Raji (cell line): Measurements from ENCODE around the gene ADCK1.

Source experiments
- POLR2A ChIP-seq: IDR thresholded peaks from 2 replicates; pipeline ENCODE4 v1.6.1; 2011; ENCODE audit warnings: low read depth, low read length, control low read depth; ENCODE audit not compliant: insufficient read depth

Gene ADCK1

DNA sequence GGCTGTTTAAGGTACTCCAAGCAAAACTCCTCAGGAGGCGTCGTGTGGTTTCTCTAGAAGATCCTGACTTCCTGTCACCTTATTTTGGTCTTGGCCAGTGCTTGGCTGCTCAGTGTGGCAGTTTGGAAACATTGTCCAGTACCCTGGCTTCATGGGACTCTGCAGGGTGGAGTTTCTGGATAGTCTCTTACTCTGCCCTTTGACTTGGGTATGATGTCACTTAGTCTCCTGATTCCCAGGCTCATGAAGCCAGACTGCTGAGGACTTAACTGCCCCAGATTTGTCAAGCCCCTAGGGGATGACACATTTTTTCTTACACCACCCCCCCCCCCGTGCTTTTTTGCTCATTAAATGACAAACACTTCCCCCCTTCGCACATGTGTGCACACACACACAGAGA, 82.7 kb downstream of the ADCK1 start:
- no peak for TF ChIP-seq POLR2A

DNA sequence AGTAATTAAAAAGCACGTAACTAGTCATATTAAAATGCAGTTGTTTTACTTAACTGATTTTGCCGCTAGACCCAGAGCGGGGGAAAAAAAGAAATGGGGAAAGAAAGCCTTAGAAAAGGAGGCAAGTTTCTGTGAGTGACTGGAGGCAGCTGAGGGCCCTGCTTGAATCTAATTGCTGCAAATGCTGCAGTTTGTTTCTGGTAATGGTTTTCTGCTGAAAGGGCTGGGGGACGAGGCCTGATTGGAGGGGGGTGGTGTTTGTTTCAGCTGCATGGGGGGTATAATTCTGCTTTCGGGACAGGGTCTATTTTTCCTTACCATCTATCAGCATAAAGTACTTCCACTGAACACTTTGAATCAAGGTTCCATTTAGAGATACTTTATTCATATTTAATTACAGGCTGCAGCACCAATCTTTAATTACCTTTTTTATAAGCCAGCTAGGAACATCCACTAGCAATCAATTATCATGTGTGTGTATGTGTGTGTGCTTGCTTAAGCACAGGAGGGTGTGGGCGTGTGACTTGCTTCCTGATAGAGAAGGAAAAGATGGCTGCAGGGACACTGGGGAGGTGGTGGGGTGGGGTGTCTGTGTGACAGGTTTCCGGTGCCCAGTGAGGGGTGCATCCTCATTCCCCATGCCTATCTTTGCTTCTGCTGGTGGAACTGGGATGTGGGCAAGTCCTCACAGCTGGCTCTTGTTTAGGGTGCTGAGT, 83.4 kb downstream of the ADCK1 start:
- TF ChIP-seq POLR2A, result no peak

DNA sequence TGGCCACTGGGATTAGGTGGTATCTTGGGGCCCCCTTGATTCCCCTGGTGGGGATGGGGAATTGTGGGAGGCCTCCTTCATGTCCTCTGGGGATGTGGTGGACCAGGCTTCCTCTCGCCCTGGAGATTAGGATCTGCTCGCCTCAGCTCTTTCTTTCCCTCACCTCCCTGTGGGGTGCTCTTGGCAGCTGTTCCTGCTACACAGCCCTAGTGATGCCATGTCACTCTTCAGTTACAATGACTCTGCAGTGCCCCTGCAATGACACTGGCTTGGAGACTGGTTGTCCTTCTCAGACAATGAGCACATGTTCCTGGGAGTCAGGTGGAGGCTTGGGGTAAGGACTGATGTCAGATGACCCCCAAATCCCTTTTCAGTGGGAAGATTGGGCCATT, 83.9 kb downstream of the ADCK1 start:
- no peak for TF ChIP-seq POLR2A

DNA sequence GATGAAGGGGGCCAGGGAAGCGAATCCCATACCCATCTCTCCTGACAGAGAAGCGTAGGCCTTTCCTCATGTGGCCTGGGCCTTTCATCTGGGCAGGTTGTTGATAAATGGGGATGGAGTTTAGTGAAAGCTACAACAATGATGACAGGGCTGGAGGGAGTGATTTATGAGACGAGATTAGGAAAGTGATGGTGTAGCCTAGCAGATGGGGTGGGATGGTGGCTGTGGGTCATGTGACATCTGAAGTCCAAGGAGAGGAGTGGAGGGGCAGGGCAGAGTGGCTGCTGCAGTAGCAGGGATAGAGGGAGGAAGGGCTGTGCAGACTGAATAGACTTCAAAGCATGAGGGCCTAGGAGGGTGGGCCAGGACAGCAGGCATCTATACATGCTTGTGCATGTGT, 85.5 kb downstream of the ADCK1 start:
- TF ChIP-seq POLR2A, result no peak

DNA sequence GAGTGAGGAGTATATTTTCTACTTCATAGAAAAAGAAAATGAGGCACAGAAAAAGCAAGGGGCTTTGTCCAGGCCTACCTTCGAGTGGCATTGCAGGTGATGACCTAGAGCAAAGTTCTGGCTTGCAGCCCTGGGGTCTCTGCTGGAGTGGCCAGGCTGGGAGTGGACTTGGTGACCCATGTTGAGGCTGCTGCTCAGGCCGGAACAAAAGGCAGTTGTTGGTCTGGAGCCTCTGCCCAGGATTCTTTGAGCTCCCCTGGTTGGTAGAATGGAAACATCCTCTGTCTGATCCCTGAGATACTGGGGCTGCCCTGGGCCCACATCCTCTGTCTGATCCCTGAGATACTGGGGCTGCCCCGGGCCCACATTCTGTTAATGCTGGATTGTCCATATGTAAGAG, 86.1 kb downstream of the ADCK1 start:
- TF ChIP-seq POLR2A, result no peak

GRCh38 chr14:77889971-77890442, 90.1 kb downstream of the ADCK1 start:
- no peak for TF ChIP-seq POLR2A

DNA sequence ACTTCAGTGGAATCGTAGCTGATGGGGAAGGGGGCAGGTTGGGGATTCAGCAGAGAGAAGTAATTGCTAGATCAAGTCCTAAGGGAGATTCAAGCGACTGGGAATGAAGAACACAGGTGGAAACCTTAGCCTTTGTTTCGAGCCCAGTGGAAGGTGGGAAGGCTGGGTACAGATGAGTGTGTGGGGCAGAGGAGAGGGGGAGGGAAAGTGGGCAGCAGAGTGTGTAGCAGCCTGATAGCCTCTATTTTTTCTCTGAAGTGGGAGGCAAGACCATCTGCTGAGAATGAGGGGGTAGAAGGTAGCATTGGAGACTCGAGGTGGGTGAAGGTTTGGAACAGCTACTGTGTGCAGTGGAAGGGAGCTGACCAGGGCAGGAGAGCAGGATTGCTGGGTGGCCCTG, 91.0 kb downstream of the ADCK1 start:
- no peak for TF ChIP-seq POLR2A

DNA sequence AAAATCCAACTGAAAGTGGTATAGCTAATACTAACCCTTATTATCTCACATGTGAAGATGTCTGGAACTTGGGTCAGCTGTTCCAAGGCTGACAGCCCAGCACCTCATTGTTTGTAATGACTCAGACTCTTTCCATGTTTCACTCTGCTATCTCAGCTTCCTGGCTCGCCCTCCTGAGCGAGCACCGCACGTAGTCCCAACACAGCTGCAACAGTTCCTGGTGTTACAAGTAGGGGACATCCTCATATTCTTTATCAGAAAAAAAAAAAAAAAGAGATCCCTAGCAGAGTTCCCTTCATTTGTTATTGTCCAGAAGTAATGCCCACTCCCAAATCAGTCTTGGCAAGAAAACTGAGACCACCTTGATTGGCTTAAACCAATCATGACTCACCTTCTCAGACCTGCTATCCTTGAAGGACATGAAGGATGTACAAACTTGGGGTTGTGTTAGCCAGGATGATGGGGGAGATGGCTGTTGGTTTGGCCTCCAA, 92.5 kb downstream of the ADCK1 start:
- no peak for TF ChIP-seq POLR2A

- no peak for TF ChIP-seq POLR2A
These were observed 93.1 kb downstream of the ADCK1 start for GRCh38 chr14:77892890-77893484.

DNA sequence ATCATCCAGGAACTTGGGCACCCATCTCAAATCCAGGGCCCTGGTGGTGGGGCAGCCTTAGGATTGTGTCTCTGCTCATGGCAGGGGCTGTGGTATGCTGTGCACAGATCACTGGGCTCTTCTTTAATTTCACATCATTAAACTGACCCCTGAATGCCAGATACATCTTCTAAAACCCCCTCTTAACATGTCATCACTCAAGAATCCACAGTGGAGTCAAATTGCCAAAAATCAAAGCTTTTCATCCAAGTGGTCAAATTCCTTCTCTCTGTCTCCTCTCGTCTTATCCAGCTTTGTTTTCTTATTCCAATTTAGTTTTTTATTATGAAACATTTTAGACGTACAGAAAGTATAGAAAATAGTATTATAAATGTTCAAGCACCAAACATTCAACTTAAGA, 97.5 kb downstream of the ADCK1 start:
- no peak for TF ChIP-seq POLR2A

- TF ChIP-seq POLR2A, result no peak
These were observed 102.9 kb downstream of the ADCK1 start for GRCh38 chr14:77902811-77903210.

- TF ChIP-seq POLR2A, result no peak
These were observed 103.3 kb downstream of the ADCK1 start for GRCh38 chr14:77903221-77903620.

- TF ChIP-seq POLR2A, result no peak
These were observed 104.2 kb downstream of the ADCK1 start for GRCh38 chr14:77903937-77904617.

DNA sequence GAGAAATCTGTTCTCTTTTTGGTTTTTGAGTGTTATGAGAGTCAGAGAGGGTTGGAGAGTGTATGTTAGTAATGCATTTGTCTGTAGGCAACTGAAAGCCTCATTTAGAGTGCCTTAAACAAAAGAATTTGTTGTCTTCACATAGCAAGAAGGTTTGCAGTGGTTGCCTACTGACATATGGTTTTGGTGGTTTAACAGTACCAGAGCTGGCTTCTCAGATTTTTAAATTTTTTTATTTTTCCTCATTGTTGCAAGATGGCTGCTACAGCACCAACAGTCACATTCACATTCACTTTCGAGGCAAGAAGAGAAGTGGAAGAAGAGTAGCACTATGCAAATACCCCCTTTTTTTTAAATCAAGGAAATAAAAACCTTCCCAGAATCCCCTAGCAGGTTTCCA, 106.5 kb downstream of the ADCK1 start:
- no peak for TF ChIP-seq POLR2A

DNA sequence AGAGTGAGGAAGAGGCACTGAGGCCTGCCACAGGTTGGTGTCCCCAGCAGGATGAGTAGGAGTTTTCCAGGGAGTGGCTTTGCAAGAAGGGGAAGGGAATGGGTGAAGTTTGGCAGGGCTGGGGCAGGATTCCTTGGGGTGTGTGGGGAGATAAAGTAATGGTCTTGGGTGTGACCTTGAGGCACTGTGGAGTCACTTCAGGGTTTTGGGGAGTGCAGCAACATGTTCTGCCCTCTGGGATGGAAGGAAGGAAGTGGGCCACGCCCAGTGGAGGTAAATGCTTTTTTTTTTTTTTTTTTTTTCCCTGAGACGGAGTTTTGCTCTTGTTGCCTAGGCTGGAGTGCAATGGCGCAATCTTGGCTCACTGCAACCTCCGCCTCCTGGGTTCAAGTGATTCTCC, 108.9 kb downstream of the ADCK1 start:
- no peak for TF ChIP-seq POLR2A

GRCh38 chr14:77909911-77910310, 110.0 kb downstream of the ADCK1 start:
- TF ChIP-seq POLR2A, result no peak

GRCh38 chr14:77910506-77910905, 110.6 kb downstream of the ADCK1 start:
- no peak for TF ChIP-seq POLR2A

GRCh38 chr14:77911356-77911755, 111.4 kb downstream of the ADCK1 start:
- no peak for TF ChIP-seq POLR2A
